Karpas-422 (cell line): ENCODE results near the gene SLC35E1. TPM values are rescaled to one million over a fixed set of nuclear protein-coding genes. Genes with fewer than 3 reads are reported as not detected.
A peak's percentile ranks its signal among the peaks of the same experiment; 100 is the strongest.

Experiments used
- DNase-seq: peaks from one replicate; pipeline ENCODE4 v3.0.0-alpha.2; 2015
- H2AFZ ChIP-seq: fragments of 200-600 bp; sonication (generic); 2 replicates; pipeline ENCODE4 v1.6.1; 2014; ENCODE audit warnings: antibody characterized with exemption, low read length, mixed read lengths
- H3K27ac ChIP-seq: fragments of 200-600 bp; sonication (generic); 2 replicates; pipeline ENCODE4 v1.5.1; 2014; ENCODE audit warnings: mild to moderate bottlenecking, low read length, moderate library complexity
- H3K27me3 ChIP-seq: fragments of 200-600 bp; sonication (generic); 2 replicates; pipeline ENCODE4 v1.6.1; 2014; ENCODE audit warnings: low read length, mixed read lengths
- H3K36me3 ChIP-seq: fragments of 200-600 bp; sonication (generic); 2 replicates; pipeline ENCODE4 v1.6.1; 2014; ENCODE audit warnings: low read length, mixed read lengths; ENCODE audit not compliant: insufficient read depth
- H3K4me1 ChIP-seq: fragments of 200-600 bp; sonication (generic); 2 replicates; pipeline ENCODE4 v1.6.1; 2014; ENCODE audit warnings: mild to moderate bottlenecking, low read length, mixed read lengths
- H3K4me2 ChIP-seq: fragments of 200-600 bp; sonication (generic); 2 replicates; pipeline ENCODE4 v1.6.1; 2014; ENCODE audit warnings: low read length, low read depth, mild to moderate bottlenecking; ENCODE audit not compliant: poor library complexity, severe bottlenecking
- H3K4me3 ChIP-seq: fragments of 200-600 bp; sonication (generic); 2 replicates; pipeline ENCODE4 v1.5.1; 2014; ENCODE audit warnings: mild to moderate bottlenecking, antibody characterized with exemption, low read length, mixed read lengths
- H3K79me2 ChIP-seq: fragments of 200-600 bp; sonication (generic); 2 replicates; pipeline ENCODE4 v1.6.1; 2014; ENCODE audit warnings: mild to moderate bottlenecking, low read length, mixed read lengths
- H3K9ac ChIP-seq: fragments of 200-600 bp; sonication (generic); 2 replicates; pipeline ENCODE4 v1.6.0; 2014; ENCODE audit warnings: low read length
- H3K9me2 ChIP-seq: fragments of 200-600 bp; sonication (generic), shearing (Covaris generic); replicated peaks from 2 replicates; pipeline ENCODE4 v1.6.0; 2014; ENCODE audit warnings: mild to moderate bottlenecking, low read length, moderate library complexity; ENCODE audit not compliant: insufficient read depth
- H3K9me3 ChIP-seq: fragments of 300-700, 200-600 bp; sonication (generic); 2 replicates; pipeline ENCODE4 v1.6.1; 2014; ENCODE audit warnings: low read length, mixed read lengths
- H4K20me1 ChIP-seq: fragments of 200-600 bp; sonication (generic); 2 replicates; pipeline ENCODE4 v1.6.1; 2014; ENCODE audit warnings: mild to moderate bottlenecking, antibody characterized with exemption, low read length, low read depth; ENCODE audit not compliant: insufficient read depth
- total RNA-seq: library from RNA; depleted of rRNA; stranded (reverse); fragments of >200 nt; shearing (Covaris generic); gene quantifications from 2 replicates; pipeline ENCODE4 v1.2.3, GENCODE V29; 2014; ENCODE audit warnings: low replicate concordance

The SLC35E1 gene
- total RNA-seq, 1 experiment from 2014 or later = 33.5 TPM

DNA sequence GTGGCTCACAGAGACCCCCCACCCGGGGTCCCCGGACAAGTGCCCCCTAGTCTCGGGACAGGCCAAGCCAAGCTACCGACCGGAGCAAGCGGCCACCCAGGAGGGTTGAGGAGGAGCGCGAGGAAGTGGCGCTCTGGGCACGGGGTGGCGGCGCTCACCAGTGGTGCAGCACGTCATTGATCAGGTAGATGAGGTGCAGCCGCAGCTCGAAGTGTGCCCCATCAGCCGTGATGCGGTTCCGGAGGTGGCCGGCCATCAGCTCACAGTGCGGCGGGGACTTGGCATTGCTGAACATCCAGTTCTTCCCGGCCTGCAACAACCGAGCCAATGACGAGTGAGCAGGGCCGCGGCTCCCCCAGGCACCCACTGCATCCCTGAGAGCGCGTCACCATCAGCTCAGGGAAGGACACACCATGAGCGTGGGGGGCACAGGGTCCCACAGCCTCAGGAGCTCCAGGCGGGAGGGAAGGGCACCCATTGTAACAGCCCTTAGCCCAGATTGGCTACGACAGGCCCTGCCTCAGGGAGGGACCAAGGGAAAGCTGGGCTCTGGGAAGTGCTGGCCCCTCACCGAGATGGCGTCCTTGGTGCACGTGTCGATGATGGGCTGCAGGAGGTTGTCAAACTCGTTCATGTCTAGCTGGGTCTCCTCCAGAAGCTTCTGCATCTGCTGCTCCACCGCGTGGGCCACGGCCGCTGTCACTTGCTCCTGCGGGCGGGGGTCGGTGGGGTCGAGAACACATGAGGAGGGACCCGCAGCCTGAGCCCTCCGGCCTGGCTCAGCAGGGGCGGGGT lies 39.6 kb downstream of the SLC35E1 start:
- Histone ChIP-seq H3K4me3 (no peak overlapping the region), H3K9me3 (no peaks in the 10 kb centered on the region), H3K79me2 (peaks cover 23% of the 10 kb centered on the region), H3K27me3 (no peaks in the 10 kb centered on the region), H3K9ac (no peak overlapping the region), H2AFZ (no peak overlapping the region), H3K27ac (no peak overlapping the region), H3K36me3 (peaks cover 15% of the 10 kb centered on the region), H3K4me1 (no peaks in the 10 kb centered on the region), H3K9me2 (no peaks in the 10 kb centered on the region), H3K4me2 (no peak overlapping the region), H4K20me1 (peaks cover 38% of the 10 kb centered on the region)
- DNase-seq = no peak

DNA sequence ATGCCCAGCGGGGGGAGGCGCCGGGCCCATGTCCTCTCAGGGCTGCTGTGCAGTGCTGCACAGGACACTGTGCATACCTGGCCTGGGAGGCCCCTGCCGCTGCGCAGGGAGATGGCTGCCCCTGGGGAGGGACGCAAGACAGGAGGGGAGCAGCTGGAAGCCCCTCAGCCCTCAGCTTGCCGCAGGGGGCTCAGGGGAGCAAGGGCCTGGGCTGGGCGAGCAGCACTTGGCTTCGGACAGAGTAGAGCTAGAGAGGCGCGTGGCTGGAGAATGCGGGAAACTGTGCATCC lies 40.9 kb downstream of the SLC35E1 start:
- Histone ChIP-seq H2AFZ (no peak overlapping the region), H4K20me1 (peaks cover 32% of the 10 kb centered on the region)

DNA sequence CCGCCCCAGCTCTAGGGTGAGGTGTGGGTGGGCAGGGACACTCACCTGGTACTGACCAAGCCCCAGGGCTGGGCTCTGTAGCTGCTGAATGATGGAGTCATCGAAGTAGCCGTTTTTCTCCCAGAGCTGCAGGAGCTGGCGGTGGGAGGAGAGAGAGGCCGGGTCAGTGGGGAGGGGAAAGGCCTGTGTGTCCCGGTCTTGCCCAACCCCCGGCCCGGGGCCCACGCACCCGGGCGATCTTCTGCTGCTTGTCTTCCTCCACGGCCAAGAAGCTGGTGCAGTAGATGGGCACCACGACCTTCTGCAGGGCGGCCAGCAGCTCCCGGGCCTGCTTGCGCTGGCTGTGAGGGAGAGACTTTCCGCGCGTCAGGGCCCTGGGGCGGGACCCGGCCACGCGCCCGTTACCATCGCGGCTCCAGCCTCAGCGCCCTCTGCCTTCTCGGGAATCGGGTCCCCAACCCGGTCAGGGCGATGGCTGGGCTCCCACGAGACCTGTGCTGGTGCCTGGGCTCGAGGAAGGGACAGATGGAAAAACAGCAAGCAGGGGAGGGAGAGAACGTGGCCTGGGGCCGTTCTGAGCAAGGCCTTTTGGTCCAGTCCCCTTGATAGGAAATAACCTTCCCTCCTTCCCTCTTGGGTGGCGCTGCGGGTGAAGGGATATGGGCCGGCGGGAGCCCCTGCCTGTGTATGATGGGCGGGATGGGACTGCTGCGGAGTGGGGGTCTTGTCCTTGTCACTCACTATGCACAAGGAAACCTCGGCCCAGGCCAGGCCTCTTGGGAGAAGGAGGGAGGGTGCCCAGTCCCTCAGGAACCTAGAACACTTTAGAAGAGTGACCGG lies 41.5 kb downstream of the SLC35E1 start:
- Histone ChIP-seq H3K27ac (no peak overlapping the region), H3K36me3 (peaks cover 25% of the 10 kb centered on the region), H3K4me2 (no peak overlapping the region), H3K79me2 (peaks cover 10% of the 10 kb centered on the region), H3K27me3 (no peaks in the 10 kb centered on the region), H3K4me3 (no peak overlapping the region), H3K9me3 (no peaks in the 10 kb centered on the region), H3K4me1 (no peaks in the 10 kb centered on the region), H3K9ac (no peak overlapping the region), H3K9me2 (no peaks in the 10 kb centered on the region), H4K20me1 (peaks cover 26% of the 10 kb centered on the region), H2AFZ (no peak overlapping the region)
- DNase-seq = no peak

More for the DNA sequence above, 40.9 kb downstream of the SLC35E1 start:
- Histone ChIP-seq H3K4me2 (no peak overlapping the region), H3K79me2 (peaks cover 15% of the 10 kb centered on the region), H3K9me2 (no peaks in the 10 kb centered on the region), H3K9ac (no peak overlapping the region), H3K27me3 (no peaks in the 10 kb centered on the region), H3K4me3 (no peak overlapping the region), H3K36me3 (peaks cover 23% of the 10 kb centered on the region), H3K27ac (no peak overlapping the region), H3K9me3 (no peaks in the 10 kb centered on the region), H3K4me1 (no peaks in the 10 kb centered on the region)
- DNase-seq = no peak

DNA sequence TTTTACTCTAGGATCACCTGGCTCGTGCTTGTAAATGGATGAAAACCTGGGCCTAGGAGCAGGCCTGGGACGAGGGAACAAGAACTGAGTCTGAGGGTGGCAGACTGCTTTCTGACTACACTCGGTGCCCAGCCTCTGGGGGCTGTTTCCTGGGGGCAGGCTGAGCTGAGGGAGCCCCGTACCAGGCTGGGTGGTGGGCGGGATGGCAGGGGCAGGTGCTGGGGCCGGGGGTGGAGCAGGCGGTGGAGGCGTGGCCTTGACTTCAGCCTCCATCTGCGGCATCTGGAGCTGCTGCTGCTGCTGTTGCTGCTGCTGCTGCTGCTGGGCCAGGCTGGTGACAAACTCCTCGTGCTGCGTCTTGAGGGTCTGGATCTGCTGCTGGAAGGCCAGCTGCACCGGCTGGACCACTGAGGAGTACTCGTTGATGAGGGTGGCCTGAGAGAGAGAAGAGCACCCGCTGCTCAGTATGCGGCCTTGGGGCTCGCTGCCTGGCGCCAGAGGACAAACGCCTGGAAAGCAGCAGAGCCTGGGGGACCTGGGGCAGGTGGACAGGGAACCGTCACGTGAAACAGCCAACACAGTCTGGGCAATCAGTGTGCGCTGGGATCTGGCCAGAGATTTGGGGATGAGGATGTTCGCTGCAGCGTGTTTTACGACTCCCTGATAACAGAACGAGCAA lies 42.6 kb downstream of the SLC35E1 start:
- no peak overlapping the region for H3K9ac ChIP-seq
- H3K36me3 ChIP-seq = peaks cover 26% of the 10 kb centered on the region
- H3K9me2 ChIP-seq = no peaks in the 10 kb centered on the region
- no peaks in the 10 kb centered on the region for H3K4me1 ChIP-seq
- H4K20me1 ChIP-seq = peaks cover 15% of the 10 kb centered on the region; the same call in 1 of the 2 replicates
- H3K4me3 ChIP-seq = no peak overlapping the region
- DNase-seq = no peak
- no peak overlapping the region for H3K4me2 ChIP-seq
- no peaks in the 10 kb centered on the region for H3K9me3 ChIP-seq
- H3K27ac ChIP-seq = no peak overlapping the region
- H3K27me3 ChIP-seq = no peaks in the 10 kb centered on the region
- no peak overlapping the region for H2AFZ ChIP-seq
- H3K79me2 ChIP-seq = peaks cover 8% of the 10 kb centered on the region; the same call in 1 of the 2 replicates

DNA sequence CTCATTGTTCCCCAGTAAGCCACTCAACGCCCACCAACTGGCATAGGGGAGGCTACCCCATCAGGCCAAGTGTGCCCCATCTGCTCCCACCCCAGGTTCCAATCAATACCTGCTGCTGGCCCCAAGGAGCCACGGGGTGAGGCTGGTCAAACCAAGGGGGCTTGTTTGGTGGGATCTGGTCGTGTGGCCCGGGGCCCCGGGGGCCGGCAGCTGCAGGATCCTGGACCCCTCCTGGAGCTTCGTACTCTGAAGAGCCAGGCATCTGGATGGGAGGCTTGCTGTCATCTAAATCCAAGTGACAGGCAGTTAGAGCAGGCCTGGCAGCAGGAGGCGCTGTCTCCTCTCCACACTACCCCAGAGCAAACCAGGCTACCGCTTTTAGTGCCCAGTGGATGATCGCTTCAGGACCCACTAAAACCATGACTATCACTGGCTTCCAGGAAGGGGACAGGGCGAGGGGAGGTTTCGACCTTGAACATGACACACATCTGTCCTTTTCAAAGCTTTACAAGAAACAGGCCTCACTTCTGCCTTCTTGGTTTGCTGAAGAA lies 44.2 kb downstream of the SLC35E1 start:
- no peak overlapping the region for H3K27ac ChIP-seq
- DNase-seq = peak; percentile 75

DNA sequence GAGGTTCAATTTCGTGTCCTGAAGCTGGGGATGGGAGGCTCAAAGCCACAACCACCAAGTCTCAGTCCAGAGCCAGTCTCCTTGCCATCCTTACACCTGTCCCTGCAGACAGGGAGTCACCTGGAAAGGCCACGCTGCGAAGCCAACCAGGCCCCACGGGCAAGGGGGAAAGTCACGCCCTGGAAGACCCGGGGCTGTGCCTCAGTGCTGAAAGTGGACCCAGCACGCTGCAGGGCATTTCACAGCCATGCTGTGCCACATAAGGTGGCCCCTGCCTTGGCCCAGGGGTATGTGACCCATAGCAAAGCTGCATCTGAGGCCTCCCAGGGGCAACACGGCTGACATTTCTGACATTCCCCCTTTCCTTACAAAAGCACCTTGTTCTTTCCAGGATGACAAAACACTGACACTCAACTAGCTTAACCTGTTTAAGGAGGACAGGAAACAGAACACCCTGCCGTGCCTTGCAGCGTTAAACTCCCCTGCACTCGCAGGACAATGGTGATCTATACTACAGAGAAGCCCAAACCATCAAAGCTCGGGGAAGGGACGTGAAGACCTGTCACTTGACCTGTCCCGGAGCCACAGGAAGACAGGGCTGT lies 44.8 kb downstream of the SLC35E1 start:
- peaks cover 8% of the 10 kb centered on the region; the same call in 1 of the 2 replicates for H3K79me2 ChIP-seq
- H3K4me2 ChIP-seq = no peak overlapping the region
- H3K9me2 ChIP-seq = no peaks in the 10 kb centered on the region
- no peaks in the 10 kb centered on the region for H3K27me3 ChIP-seq
- no peak overlapping the region for H3K4me3 ChIP-seq
- no peaks in the 10 kb centered on the region for H3K9me3 ChIP-seq
- no peak overlapping the region for H3K9ac ChIP-seq
- no peaks in the 10 kb centered on the region for H3K4me1 ChIP-seq
- no peak overlapping the region for H2AFZ ChIP-seq
- no peak for DNase-seq
- peaks cover 27% of the 10 kb centered on the region for H4K20me1 ChIP-seq
- H3K27ac ChIP-seq = no peak overlapping the region
- H3K36me3 ChIP-seq = peaks cover 39% of the 10 kb centered on the region

More for the DNA sequence above, 44.2 kb downstream of the SLC35E1 start:
- Histone ChIP-seq H3K27me3 (no peaks in the 10 kb centered on the region), H3K36me3 (peaks cover 34% of the 10 kb centered on the region), H3K9ac (no peak overlapping the region), H3K9me2 (no peaks in the 10 kb centered on the region), H3K4me1 (no peaks in the 10 kb centered on the region), H3K4me3 (no peak overlapping the region), H3K4me2 (no peak overlapping the region), H3K79me2 (peaks cover 8% of the 10 kb centered on the region; the same call in 1 of the 2 replicates), H3K9me3 (no peaks in the 10 kb centered on the region), H2AFZ (no peak overlapping the region), H4K20me1 (peaks cover 22% of the 10 kb centered on the region; the same call in 1 of the 2 replicates)

DNA sequence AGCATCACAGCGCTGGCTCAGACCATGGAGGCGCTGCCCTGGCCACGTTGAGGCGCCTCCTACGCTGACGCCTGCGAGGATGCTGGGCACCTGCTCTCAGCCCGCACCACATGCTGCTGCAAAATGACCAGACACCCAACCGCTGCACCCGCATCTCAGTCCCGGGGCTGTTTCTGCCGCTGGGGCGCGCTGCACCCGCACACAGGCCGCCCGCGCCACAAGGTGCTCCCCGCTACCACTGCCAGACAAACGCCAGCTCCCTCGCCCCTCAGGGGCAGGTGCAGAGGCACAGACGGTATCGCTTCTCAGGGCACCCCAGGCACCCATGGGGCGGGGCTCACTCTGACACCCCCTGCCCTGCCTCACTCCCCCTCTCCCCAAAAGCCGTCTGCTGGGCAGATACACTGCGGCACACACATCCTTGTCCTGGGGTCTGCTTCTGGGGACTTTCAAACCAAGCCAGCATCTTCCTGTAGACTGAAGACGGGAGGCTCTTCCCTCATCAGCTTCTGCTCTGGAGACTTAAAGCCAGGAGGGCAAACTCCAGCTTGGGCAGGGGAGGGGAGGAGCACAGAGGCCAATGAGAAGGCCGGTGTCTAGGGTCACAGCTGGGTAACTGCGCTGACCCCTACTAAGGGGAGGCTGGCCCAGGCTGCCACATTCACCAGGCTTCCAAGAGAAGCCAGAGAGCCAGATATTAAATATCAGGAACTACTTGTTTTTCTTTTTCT lies 46.3 kb downstream of the SLC35E1 start:
- Histone ChIP-seq H3K4me3 (no peak overlapping the region), H3K79me2 (peaks cover 8% of the 10 kb centered on the region; the same call in 1 of the 2 replicates), H3K27ac (no peak overlapping the region), H3K9me3 (no peaks in the 10 kb centered on the region), H3K27me3 (no peaks in the 10 kb centered on the region), H3K9me2 (no peaks in the 10 kb centered on the region), H3K4me2 (no peak overlapping the region), H3K9ac (no peak overlapping the region), H4K20me1 (peaks cover 25% of the 10 kb centered on the region), H2AFZ (no peak overlapping the region), H3K36me3 (peaks cover 43% of the 10 kb centered on the region), H3K4me1 (no peaks in the 10 kb centered on the region)
- DNase-seq = no peak
